ENCODE measurements around the gene ZNF273.

ZNF273 gene

DNA sequence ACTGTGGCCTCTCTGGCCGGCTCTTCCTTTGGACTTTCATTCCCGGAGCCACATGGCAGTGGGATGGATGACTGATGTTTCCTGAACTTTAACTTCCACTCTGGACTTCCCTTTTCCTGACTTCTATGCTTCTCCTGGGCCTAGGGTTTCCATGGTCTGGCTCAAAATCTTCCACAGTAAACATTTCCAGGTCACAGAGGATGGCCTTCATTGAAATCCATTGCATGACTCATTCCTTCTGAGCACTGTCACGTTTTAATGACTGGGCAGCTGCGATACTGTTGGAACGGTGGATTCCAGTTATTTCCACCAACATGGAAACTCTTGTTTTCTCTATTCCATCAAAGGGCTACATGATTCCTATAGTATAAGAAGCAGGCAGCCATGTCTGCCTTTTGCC lies 24.4 kb upstream of the ZNF273 start:
- H3K36me3 ChIP-seq, result no peaks in the 10 kb centered on the region
- TF ChIP-seq CTCF (IDR thresholded peaks at IDR 0.05), result no peak
- no peak overlapping the region for H3K27ac ChIP-seq
- no peak overlapping the region for H3K4me3 ChIP-seq (ENCODE audit: low read depth in 1 of 2, low read length in 1 of 2)
- H3K27me3 ChIP-seq, result peaks cover 46% of the 10 kb centered on the region
- peaks cover 17% of the 10 kb centered on the region for H3K9me3 ChIP-seq
- no peaks in the 10 kb centered on the region for H3K4me1 ChIP-seq (ENCODE audit: control insufficient read depth in 1 of 2, insufficient read depth in 1 of 2, low read depth in 1 of 2, low read length in 1 of 2)

DNA sequence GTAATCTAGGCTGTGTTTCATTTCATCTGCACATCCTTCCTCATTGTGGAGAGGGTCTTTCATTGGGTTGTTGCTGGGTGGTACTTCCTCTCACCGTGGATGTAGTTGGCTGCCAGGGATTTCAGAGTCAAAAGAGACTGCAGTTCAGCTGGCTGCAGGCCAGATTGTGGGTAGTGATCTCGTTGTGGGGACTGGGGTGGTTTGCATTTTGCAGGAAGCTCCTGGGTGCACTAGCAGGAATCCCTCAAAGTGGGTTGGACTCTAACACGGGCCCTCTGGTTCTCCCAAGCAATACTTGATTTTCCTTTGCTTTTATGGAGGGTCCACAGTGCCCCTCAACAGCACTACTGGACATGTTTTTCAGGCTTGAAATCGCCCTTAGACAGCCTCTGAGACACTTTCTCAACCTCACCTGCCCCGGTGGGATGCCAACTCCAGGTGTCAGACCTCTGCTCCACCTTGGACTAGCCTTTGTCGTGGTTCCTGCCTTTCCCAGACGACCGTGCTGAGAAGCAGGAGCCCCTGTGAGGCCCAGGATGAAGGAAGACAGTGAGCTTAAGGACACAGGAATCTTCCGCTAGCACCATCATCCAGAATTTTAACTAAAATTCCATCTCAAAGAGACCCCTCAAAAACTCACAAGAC lies 23.9 kb upstream of the ZNF273 start:
- H3K4me1 ChIP-seq (ENCODE audit: control insufficient read depth in 1 of 2, insufficient read depth in 1 of 2, low read depth in 1 of 2, low read length in 1 of 2), result no peaks in the 10 kb centered on the region
- peaks cover 17% of the 10 kb centered on the region for H3K9me3 ChIP-seq
- H3K27me3 ChIP-seq, result peaks cover 51% of the 10 kb centered on the region
- H3K36me3 ChIP-seq, result no peaks in the 10 kb centered on the region
- H3K4me3 ChIP-seq (ENCODE audit: low read depth in 1 of 2, low read length in 1 of 2), result no peak overlapping the region
- TF ChIP-seq CTCF (IDR thresholded peaks at IDR 0.05), result no peak
- no peak overlapping the region for H3K27ac ChIP-seq

- Histone ChIP-seq H3K27ac (no peak overlapping the region), H3K36me3 (no peaks in the 10 kb centered on the region), H3K9me3 (peaks cover 17% of the 10 kb centered on the region), H3K27me3 (peaks cover 57% of the 10 kb centered on the region), H3K4me1 (ENCODE audit: control insufficient read depth in 1 of 2, insufficient read depth in 1 of 2, low read depth in 1 of 2, low read length in 1 of 2) (no peaks in the 10 kb centered on the region), H3K4me3 (ENCODE audit: low read depth in 1 of 2, low read length in 1 of 2) (no peak overlapping the region)
- no peak for TF ChIP-seq CTCF (IDR thresholded peaks at IDR 0.05)
Observed at GRCh38 chr7:64879800-64880199, 23.3 kb upstream of the ZNF273 start.

DNA sequence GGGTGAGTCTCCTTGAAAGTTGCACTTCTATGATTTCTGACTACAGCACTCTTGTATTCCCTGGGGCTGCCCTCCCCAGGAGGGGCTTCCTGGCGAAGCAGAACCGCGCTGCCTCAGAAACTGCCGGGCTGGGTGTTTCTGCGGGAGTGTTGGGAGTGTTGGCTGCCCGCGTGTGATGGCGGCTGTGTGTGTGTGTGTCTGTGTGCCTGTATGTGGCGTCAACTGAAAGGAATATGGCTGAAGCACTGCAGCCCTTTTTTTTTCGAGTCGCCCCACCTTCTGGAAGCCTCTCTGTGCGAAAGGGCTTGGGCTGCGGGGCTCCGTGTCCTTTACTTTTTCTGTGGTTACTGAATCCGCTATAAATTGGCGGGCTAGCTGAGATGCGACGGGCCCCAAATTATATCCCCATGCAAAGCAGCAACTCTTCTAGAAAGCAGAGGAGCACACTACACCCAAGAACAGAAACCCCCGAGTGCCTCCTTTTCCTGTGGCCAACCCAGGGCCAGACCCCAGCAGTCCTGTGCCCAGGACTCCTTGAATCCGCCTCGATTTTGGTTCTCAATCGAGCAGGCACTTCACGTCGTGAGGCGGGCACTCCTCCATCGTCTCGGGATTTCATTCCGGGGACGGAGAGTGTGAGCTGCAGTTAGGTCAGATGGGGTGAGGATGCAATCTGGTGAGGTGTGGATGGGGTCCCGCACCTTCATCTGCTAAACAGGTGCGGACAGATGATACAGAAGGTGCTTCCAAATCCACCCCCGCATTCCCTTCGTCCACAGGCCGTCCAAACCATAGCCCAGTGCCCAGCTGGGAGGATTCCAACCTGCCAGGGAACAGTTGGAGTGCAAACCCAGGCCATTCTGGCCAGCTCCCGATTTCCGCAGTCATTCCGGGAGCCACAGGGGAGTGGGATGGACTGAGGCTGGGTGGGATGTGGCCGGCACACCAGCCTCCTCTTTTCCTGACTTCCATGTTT lies 22.5 kb upstream of the ZNF273 start:
- Histone ChIP-seq H3K4me1 (ENCODE audit: control insufficient read depth in 1 of 2, insufficient read depth in 1 of 2, low read depth in 1 of 2, low read length in 1 of 2) (no peaks in the 10 kb centered on the region), H3K27ac (no peak overlapping the region), H3K36me3 (no peaks in the 10 kb centered on the region), H3K4me3 (ENCODE audit: low read depth in 1 of 2, low read length in 1 of 2) (no peak overlapping the region), H3K27me3 (peaks cover 65% of the 10 kb centered on the region), H3K9me3 (peaks cover 17% of the 10 kb centered on the region)
- no peak for TF ChIP-seq CTCF (IDR thresholded peaks at IDR 0.05)

DNA sequence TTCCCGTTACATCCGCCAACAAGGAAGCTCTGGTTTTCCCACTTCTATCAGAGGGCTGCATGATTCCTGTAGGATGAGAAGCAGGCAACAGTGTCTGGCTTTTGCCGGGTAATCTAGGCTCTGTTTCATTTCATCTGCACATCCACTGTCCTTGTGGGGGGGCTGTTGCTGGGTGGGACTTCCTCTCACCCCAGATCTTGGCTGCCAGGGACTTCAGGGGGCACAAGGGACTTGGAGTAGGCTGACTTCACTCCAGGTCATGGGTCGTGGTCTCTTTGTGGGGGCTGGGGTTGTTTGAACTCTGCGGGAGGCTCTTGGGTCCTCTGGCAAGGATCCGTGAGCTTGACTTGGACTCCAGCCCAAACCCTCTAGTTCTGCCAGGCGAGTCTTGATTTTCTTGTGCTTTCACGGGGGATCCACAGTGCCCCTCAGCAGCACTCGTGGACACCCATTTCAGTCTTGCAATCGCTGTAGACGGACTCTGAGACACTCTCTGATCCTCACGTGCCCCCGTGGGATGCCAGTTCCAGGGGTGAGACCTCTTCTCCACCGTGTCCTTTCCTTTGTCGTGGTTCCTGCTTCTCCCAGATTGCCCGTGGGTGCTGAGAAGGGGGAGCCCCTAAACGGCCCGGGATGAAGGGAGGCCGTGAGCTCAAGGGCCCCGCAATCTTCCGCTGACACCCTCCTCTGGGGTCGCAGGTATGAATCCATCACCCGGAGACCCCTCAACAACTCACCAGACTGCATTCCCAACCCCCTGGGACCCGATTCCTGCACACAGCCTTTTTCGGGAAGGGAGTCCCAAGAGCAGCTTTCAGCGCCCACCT lies 21.4 kb upstream of the ZNF273 start:
- no peak overlapping the region for H3K4me3 ChIP-seq (ENCODE audit: low read depth in 1 of 2, low read length in 1 of 2)
- no peaks in the 10 kb centered on the region for H3K36me3 ChIP-seq
- H3K4me1 ChIP-seq (ENCODE audit: control insufficient read depth in 1 of 2, insufficient read depth in 1 of 2, low read depth in 1 of 2, low read length in 1 of 2), result no peaks in the 10 kb centered on the region
- no peak overlapping the region for H3K27ac ChIP-seq
- peaks cover 75% of the 10 kb centered on the region for H3K27me3 ChIP-seq
- peaks cover 17% of the 10 kb centered on the region for H3K9me3 ChIP-seq
- no peak for TF ChIP-seq CTCF (IDR thresholded peaks at IDR 0.05)
